Ovary (tissue), 3 donors: ENCODE measurements around the gene QSOX2.

Experiments used
- CTCF ChIP-seq, 3 donors: fragments of 450-650 bp in 2 of 3; fragments of 200-600 bp in 1 of 3; IDR thresholded peaks; one replicate each; pipeline versions ENCODE4 v1.5.1 to v1.8.0; 2016 to 2022; ENCODE audit warnings: antibody characterized with exemption in 3 of 3, mild to moderate bottlenecking in 1 of 3
- EP300 ChIP-seq: sonication (generic); formaldehyde crosslinking; IDR thresholded peaks from one replicate; pipeline ENCODE4 v1.6.1; 2017; ENCODE audit warnings: antibody characterized with exemption
- donor health status: DM: no; HTN: no; CAD: no.

- TF ChIP-seq EP300 (no peak), CTCF (IDR thresholded peaks at IDR 0.05) (no peak)
Measured at GRCh38 chr9:136240941-136241340, 4.7 kb downstream of the QSOX2 start.
